ENCODE data around the gene GNA12. TPM values are rescaled to one million over a fixed set of nuclear protein-coding genes. Genes with fewer than 3 reads are reported as not detected.

Gene GNA12
- total and polyA plus RNA-seq, 11 donors, result 10.7 to 56.5 (median 34.9) TPM

DNA sequence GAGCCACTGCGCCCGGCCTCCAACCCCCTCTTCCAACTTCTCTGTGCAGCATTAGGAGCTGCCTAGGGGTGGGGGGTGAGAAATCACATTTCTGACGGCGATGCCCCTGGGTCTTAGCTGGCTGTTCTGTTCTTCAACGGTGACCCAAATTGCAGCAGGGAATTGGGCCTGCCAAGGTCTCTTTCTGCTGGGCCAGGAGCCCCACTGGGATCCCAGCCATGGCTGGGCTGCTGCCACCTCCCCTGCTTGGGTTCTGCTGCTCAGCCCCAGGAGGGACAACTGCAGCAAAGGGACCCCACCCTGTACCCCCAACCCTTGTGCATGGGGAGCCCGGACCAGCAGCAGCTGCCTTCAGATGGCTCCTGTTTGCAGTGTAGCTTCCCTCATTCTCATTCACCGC lies 43.7 kb upstream of the GNA12 start:
- intact Hi-C loops (cut with DNase I), result loop anchor here in 3 of 10 donors (2.0 to 10.0 kb wide), 3 partner anchors 787 to 1009 kb away; no protein-coding TSS in a partner anchor
- TF ChIP-seq, protein P1, sequence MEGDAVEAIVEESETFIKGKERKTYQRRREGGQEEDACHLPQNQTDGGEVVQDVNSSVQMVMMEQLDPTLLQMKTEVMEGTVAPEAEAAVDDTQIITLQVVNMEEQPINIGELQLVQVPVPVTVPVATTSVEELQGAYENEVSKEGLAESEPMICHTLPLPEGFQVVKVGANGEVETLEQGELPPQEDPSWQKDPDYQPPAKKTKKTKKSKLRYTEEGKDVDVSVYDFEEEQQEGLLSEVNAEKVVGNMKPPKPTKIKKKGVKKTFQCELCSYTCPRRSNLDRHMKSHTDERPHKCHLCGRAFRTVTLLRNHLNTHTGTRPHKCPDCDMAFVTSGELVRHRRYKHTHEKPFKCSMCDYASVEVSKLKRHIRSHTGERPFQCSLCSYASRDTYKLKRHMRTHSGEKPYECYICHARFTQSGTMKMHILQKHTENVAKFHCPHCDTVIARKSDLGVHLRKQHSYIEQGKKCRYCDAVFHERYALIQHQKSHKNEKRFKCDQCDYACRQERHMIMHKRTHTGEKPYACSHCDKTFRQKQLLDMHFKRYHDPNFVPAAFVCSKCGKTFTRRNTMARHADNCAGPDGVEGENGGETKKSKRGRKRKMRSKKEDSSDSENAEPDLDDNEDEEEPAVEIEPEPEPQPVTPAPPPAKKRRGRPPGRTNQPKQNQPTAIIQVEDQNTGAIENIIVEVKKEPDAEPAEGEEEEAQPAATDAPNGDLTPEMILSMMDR (IDR thresholded peaks at IDR 0.05), result no peak
- no peaks in the 10 kb centered on the region for H3K27me3 ChIP-seq
- H3K27ac ChIP-seq, result no peak overlapping the region
- H3K36me3 ChIP-seq, result no peaks in the 10 kb centered on the region
- H3K4me3 ChIP-seq, result no peak overlapping the region
- H3K9me3 ChIP-seq, result no peaks in the 10 kb centered on the region
- H3K4me1 ChIP-seq, result no peaks in the 10 kb centered on the region
- no peak for ATAC-seq
- no peak for DNase-seq
- 60 to 71% (median 65%) methylated on average over 6 to 7 of the region's 7 CpGs for WGBS, 4 donors

DNA sequence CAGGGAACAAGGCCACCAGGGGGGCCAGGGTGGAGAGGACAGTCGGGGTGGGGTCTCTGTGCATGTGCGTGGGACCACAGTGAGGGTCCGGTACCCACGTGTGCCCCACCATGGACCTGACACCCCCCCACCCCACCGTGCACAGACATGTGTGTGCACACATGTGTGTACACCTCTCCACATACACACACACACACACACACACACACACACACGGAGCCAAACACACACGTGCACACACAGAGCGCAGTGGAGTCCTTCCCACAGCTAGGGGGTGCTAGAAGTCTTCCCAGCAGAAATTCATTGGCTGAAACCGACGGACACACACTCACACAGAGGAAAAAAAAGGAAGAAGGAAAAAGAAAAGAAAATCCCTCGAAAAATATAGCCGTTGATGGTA lies 42.8 kb upstream of the GNA12 start:
- no peak overlapping the region for H3K27ac ChIP-seq
- DNase-seq, result peak in 1 of 5 donors; percentile 41
- no peak overlapping the region for H3K4me3 ChIP-seq
- no peaks in the 10 kb centered on the region for H3K4me1 ChIP-seq
- no peak for TF ChIP-seq POLR2A (IDR thresholded peaks at IDR 0.05)
- TF ChIP-seq, protein P1 (IDR thresholded peaks at IDR 0.05), result peak; percentile 31 to 63 (median 49)
- peak in 3 of 4 donors; percentile 64 to 81 (median 66) for ATAC-seq
- no peaks in the 10 kb centered on the region for H3K36me3 ChIP-seq
- 19 to 30% (median 25%) methylated on average over 12 of the region's 12 CpGs for WGBS, 4 donors
- intact Hi-C loops (cut with DNase I), result loop anchor here in 3 of 10 donors (2.0 to 10.0 kb wide), 3 partner anchors 788 to 1010 kb away; no protein-coding TSS in a partner anchor
- no peaks in the 10 kb centered on the region for H3K9me3 ChIP-seq
- H3K27me3 ChIP-seq, result no peaks in the 10 kb centered on the region

DNA sequence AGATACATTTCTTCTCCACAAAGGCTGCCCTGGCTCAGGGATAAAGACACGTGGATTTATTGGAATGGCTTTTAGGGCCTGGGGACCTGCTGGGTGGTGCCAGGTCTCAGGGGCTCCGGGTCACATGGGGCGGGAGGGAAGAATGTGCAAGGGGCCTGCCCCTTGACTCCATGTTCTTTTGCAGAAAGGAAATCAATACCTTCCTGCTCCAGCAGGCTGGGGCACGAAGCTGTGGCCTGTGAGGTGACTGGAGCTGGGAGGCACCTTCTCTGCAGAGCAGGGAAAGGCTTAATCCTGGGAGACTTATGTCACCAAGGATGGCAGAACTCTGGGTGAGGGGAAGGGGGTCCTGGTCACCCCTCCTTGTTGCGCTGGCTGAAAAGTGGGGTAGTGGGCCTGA lies 42.3 kb upstream of the GNA12 start:
- Histone ChIP-seq H3K9me3 (no peaks in the 10 kb centered on the region), H3K4me3 (no peak overlapping the region), H3K27ac (no peak overlapping the region), H3K27me3 (no peaks in the 10 kb centered on the region), H3K36me3 (no peaks in the 10 kb centered on the region), H3K4me1 (no peaks in the 10 kb centered on the region)
- no peak for DNase-seq
- intact Hi-C loops (cut with DNase I), result loop anchor here in 3 of 10 donors (2.0 to 10.0 kb wide), 3 partner anchors 788 to 1011 kb away; no protein-coding TSS in a partner anchor
- WGBS, 4 donors, result 57 to 64% (median 59%) methylated on average over 5 of the region's 5 CpGs
- TF ChIP-seq, protein P1 (IDR thresholded peaks at IDR 0.05), result no peak
- no peak for TF ChIP-seq POLR2A (IDR thresholded peaks at IDR 0.05)
- no peak for ATAC-seq

DNA sequence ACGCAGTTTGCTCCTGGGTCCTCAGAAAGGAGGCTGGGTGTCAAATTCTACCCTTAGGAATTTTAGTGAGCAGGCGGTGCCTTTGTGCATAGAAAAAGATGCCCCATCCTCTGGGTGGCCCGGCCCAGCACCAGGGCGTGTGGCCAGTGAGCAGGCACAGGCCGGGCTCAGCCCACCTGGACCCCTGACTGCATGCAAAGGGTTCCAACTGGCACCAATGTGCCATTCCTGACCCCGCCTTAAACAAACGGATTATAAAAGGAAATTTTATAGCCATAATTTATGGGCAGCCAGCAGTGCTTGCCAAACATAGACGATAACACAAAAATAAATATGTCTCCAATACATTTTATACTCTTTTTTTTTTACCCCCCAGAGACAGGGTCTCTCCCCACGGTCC lies 40.1 kb upstream of the GNA12 start:
- Histone ChIP-seq H3K4me1 (no peaks in the 10 kb centered on the region), H3K36me3 (no peaks in the 10 kb centered on the region), H3K9me3 (no peaks in the 10 kb centered on the region), H3K27ac (no peak overlapping the region), H3K27me3 (no peaks in the 10 kb centered on the region), H3K4me3 (no peak overlapping the region)
- no peak for TF ChIP-seq POLR2A (IDR thresholded peaks at IDR 0.05)
- TF ChIP-seq, protein P1 (IDR thresholded peaks at IDR 0.05), result no peak
- WGBS, 4 donors, result 77 to 85% (median 80%) methylated on average over 9 of the region's 9 CpGs
- intact Hi-C loops (cut with DNase I), result loop anchor here in 1 of 10 donors (10.0 kb wide), 1 partner anchor 791 kb away; no protein-coding TSS in a partner anchor
- DNase-seq (no peak), ATAC-seq (no peak)
